Loucy (cell line): ENCODE results near the gene RB1.

Experiments
- EZH2phosphoT487 ChIP-seq: fragments of 200-600 bp; IDR thresholded peaks from 2 replicates; pipeline ENCODE4 v1.6.1; 2018; ENCODE audit warnings: antibody characterized with exemption, mild to moderate bottlenecking, moderate library complexity, borderline replicate concordance
- TF ChIP-seq, protein P1 (sequence below): fragments of 200-600 bp; sonication (generic); conservative IDR thresholded peaks from 2 replicates; pipeline ENCODE4 v1.5.1; 2014; ENCODE audit warnings: mild to moderate bottlenecking, antibody characterized with exemption, low read length

DNA sequence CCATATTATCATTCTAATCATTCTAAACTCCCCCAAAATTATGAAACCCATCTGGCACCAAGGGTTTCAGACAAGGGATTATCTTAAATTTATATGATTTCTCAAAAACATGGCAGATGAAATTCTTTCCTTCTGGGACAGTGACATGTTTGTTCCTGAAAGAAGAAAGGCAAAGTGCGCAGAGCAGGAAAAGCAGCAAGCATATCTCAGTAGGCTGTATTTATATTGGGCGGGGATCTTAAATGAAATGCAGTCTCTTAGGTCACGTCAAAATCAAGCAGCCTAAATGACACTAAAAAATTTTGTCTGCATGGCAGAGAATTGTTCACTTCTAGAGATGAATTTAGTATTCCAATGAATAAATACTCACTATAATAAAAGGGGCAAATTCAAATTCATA is 180.0 kb downstream of the RB1 start:
- TF ChIP-seq, protein P1, sequence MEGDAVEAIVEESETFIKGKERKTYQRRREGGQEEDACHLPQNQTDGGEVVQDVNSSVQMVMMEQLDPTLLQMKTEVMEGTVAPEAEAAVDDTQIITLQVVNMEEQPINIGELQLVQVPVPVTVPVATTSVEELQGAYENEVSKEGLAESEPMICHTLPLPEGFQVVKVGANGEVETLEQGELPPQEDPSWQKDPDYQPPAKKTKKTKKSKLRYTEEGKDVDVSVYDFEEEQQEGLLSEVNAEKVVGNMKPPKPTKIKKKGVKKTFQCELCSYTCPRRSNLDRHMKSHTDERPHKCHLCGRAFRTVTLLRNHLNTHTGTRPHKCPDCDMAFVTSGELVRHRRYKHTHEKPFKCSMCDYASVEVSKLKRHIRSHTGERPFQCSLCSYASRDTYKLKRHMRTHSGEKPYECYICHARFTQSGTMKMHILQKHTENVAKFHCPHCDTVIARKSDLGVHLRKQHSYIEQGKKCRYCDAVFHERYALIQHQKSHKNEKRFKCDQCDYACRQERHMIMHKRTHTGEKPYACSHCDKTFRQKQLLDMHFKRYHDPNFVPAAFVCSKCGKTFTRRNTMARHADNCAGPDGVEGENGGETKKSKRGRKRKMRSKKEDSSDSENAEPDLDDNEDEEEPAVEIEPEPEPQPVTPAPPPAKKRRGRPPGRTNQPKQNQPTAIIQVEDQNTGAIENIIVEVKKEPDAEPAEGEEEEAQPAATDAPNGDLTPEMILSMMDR, result no peak
- no peak for TF ChIP-seq EZH2phosphoT487
